ENCODE measurements around the gene ZDHHC4.

GRCh38 chr7:6621195-6622133 is 44.2 kb downstream of the ZDHHC4 start:
- TF ChIP-seq CTCF (IDR thresholded peaks at IDR 0.05; ENCODE audit: low read depth, low read length) (no peak), EZH2phosphoT487 (IDR thresholded peaks at IDR 0.05; ENCODE audit: low read depth) (no peak)
